ENCODE measurements around the gene PGAP6.

The PGAP6 gene, protein sequence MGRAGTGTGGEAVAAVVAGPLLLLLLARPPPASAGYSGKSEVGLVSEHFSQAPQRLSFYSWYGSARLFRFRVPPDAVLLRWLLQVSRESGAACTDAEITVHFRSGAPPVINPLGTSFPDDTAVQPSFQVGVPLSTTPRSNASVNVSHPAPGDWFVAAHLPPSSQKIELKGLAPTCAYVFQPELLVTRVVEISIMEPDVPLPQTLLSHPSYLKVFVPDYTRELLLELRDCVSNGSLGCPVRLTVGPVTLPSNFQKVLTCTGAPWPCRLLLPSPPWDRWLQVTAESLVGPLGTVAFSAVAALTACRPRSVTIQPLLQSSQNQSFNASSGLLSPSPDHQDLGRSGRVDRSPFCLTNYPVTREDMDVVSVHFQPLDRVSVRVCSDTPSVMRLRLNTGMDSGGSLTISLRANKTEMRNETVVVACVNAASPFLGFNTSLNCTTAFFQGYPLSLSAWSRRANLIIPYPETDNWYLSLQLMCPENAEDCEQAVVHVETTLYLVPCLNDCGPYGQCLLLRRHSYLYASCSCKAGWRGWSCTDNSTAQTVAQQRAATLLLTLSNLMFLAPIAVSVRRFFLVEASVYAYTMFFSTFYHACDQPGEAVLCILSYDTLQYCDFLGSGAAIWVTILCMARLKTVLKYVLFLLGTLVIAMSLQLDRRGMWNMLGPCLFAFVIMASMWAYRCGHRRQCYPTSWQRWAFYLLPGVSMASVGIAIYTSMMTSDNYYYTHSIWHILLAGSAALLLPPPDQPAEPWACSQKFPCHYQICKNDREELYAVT

DNA sequence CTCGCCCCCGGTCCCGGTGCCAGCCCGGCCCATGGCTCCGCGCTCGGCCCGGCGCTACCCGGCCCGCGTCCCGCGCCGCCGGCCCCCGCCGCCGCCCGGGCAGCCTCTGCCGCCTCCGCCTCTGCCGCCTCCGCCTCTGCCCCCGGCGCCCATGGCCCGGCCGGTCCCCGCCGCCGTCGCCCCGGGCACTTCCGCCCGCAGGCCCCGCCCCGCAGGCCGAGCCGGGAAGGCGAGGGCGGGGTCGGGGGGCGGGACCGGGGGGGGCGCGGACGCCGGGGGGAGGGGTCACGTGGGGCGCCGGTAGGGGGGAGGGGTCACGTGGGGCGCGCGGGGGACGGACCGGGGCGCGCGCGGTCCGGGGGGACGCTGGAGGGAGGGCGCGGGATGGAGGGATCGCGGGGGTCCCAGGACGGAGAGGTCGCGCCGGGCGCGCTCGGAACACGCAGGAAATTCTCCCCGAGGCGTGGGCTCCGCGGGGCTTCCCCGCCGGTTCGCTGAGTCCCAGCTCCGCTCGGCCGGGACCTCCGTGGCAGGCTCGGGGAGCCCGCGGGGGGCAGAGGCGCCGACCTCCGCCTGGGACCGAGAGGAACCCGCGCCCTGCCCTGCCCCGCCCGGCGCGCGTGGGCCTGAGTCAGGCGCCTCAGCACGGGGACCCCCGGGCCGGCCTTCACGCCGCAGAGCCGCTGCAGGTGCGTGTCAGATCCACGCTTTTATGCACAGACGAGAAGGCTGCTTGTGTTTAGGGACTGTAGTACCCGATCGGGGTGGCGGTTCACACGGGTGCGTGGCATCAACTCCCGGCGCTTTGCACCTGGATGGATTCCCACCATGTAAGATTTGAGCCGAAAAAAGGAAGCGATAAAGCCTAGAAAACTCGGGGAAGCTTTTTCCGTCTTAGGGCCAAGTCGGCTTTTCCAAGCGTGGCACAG lies at the start of gene PGAP6:
TSS of gene PGAP6 (minus strand) at position 190 of the 929 bp plus-strand sequence. CDS start at position 33, 157 bp downstream.
- TF ChIP-seq Cebpa-rat (IDR thresholded peaks at IDR 0.05): no peak
- peak within 1 kb of the TSS; percentile 100 for H3K4me2 ChIP-seq
- no peaks in the 10 kb centered on the region; the same call in 1 of the 2 replicates for H3K27me3 ChIP-seq
- H3K4me1 ChIP-seq: peaks cover 56% of the 10 kb centered on the region
- H3K4me3 ChIP-seq: peak within 1 kb of the TSS; percentile 89
- H3K36me3 ChIP-seq: peaks cover 8% of the 10 kb centered on the region
- peak within 1 kb of the TSS; percentile 85 for H3K9ac ChIP-seq
- H4K20me1 ChIP-seq: peaks cover 29% of the 10 kb centered on the region
- H3K27ac ChIP-seq: peak within 1 kb of the TSS; percentile 89
- no peaks in the 10 kb centered on the region for H3K9me3 ChIP-seq

DNA sequence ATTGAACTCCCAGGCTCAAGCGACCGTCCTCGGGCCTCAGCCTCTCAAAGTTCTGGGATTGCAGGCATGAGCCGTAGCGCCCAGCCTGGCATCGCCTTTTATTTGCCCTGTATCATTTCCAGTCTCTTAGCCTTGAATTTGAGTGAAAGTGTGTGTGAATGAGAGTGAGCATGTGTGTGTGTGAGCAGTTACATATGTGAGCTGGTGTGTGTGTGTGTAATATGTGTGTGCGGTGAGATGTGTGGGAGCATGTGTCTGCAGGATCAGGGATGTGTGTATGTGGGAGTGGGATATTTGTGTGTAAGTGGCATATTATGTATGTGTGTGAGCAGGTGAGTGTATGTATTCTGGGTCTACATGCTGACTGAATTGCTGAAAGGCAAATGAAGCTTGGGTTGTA lies 49.1 kb upstream of the PGAP6 start:
- peaks cover 66% of the 10 kb centered on the region for H3K36me3 ChIP-seq
- no peak for TF ChIP-seq Cebpa-rat (IDR thresholded peaks at IDR 0.05)
- no peak overlapping the region for H3K9ac ChIP-seq
- no peak overlapping the region for H3K4me2 ChIP-seq
- peaks cover 99% of the 10 kb centered on the region for H4K20me1 ChIP-seq
- no peaks in the 10 kb centered on the region for H3K9me3 ChIP-seq
- no peak overlapping the region for H3K27ac ChIP-seq
- peaks cover 44% of the 10 kb centered on the region for H3K4me1 ChIP-seq
- no peak overlapping the region for H3K4me3 ChIP-seq
- no peaks in the 10 kb centered on the region for H3K27me3 ChIP-seq

DNA sequence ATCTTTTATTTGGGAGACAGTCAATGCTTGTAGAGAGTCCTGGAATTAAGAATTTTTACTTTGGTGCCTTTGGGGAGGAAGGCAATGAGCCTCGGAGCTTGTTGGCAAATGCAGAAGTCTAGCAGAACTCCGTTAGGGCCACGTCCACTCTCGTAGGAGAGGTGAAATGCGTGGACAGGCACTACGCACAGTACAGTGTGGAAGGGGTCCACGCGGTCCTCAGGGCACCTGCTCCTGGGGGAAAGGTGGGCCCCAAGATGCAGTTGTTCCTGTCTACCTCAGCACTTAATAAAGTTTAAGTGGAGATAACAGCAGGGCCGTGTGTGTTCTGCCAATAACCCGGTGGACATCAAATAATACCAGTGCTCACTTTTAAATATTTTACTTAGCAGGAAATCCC lies 45.5 kb upstream of the PGAP6 start:
- peak overlapping the region; percentile 99 for H3K4me2 ChIP-seq
- peaks cover 56% of the 10 kb centered on the region for H3K4me1 ChIP-seq
- peak overlapping the region; percentile 94 for H3K9ac ChIP-seq
- H3K27me3 ChIP-seq: peaks cover 20% of the 10 kb centered on the region
- no peaks in the 10 kb centered on the region for H3K9me3 ChIP-seq
- peak overlapping the region; percentile 99 for H3K4me3 ChIP-seq
- peaks cover 65% of the 10 kb centered on the region for H4K20me1 ChIP-seq
- peak overlapping the region; percentile 90 for H3K27ac ChIP-seq
- no peak for TF ChIP-seq Cebpa-rat (IDR thresholded peaks at IDR 0.05)
- peaks cover 37% of the 10 kb centered on the region for H3K36me3 ChIP-seq

DNA sequence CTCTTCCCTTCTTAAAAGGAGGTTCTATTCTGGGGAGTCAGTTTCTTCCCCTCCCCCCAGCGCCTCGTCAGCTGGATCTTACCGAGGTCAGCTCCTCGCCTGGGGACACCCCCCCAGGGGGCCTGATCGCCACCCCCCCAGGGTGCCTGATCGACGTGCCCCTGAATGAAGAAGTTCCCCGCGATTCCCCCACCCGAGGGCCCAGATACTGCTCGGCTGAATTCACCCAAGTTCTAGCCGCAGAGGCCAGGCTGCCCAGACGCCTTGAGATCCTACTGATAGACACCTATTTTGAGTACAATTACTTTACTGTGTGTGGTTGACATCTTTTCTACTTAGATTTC lies 45.1 kb upstream of the PGAP6 start:
- Histone ChIP-seq H3K9ac (peak overlapping the region; percentile 94), H3K27me3 (peaks cover 20% of the 10 kb centered on the region), H4K20me1 (peaks cover 62% of the 10 kb centered on the region), H3K9me3 (no peaks in the 10 kb centered on the region), H3K4me1 (peaks cover 56% of the 10 kb centered on the region), H3K4me3 (peak overlapping the region; percentile 99), H3K4me2 (peak overlapping the region; percentile 99), H3K27ac (peak overlapping the region; percentile 90), H3K36me3 (peaks cover 34% of the 10 kb centered on the region)
- no peak for TF ChIP-seq Cebpa-rat (IDR thresholded peaks at IDR 0.05)

DNA sequence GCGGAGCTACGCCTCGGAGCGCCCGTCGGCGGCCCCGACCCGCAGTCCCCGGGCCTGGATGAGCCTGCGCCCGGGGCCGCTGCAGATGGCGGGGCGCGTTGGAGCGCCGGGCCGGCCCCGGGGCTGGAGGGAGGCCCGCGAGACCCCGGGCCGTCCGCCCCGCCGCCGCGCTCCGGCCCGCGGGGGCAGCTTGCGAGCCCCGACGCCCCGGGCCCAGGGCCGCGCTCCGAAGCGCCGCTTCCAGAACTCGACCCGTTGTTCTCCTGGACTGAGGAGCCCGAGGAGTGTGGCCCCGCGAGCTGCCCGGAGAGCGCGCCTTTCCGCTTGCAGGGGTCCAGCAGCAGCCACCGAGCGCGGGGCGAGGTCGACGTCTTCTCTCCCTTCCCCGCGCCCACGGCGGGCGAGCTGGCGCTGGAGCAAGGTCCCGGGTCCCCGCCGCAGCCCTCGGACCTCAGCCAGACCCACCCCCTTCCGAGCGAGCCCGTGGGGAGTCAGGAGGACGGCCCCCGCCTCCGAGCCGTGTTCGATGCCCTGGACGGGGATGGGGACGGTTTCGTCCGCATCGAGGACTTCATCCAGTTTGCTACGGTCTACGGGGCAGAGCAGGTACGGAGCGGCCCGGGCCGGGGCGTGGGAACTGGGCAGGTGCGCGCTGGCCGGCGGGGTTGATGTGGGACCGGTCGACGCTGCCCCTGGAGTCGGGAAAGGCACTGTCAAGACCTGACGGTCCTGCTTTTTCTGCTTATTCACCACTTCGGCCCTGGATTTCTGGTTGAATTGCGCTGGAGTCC lies 44.5 kb upstream of the PGAP6 start:
- Histone ChIP-seq H3K4me1 (peaks cover 56% of the 10 kb centered on the region), H3K4me3 (peak overlapping the region; percentile 99), H4K20me1 (peaks cover 56% of the 10 kb centered on the region), H3K27me3 (peaks cover 20% of the 10 kb centered on the region), H3K9ac (peak overlapping the region; percentile 94), H3K27ac (peak overlapping the region; percentile 90), H3K4me2 (peak overlapping the region; percentile 99), H3K9me3 (no peaks in the 10 kb centered on the region), H3K36me3 (peaks cover 28% of the 10 kb centered on the region)
- no peak for TF ChIP-seq Cebpa-rat (IDR thresholded peaks at IDR 0.05)

DNA sequence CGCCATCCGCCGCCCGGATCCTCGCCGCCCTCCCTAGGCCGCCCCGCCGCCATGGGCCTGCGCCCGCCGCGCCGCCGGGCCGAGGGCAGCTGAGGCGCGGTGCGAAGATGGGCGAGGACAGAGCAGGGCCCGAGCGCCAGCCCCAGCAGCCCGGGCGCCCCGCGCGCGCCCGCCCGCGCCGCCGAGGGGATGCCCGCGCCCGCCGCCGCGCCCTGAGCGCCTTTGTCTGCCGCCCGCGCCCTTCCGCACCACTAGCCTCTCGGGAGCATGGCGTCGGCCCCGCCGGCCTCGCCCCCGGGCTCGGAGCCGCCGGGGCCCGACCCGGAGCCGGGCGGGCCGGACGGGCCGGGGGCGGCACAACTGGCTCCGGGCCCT lies 43.9 kb upstream of the PGAP6 start:
- Histone ChIP-seq H3K36me3 (peaks cover 23% of the 10 kb centered on the region), H3K9ac (peak overlapping the region; percentile 94), H3K4me3 (peak overlapping the region; percentile 99), H3K27me3 (peaks cover 20% of the 10 kb centered on the region), H3K9me3 (no peaks in the 10 kb centered on the region), H3K4me2 (peak overlapping the region; percentile 99), H3K4me1 (peaks cover 51% of the 10 kb centered on the region), H3K27ac (peak overlapping the region; percentile 90), H4K20me1 (peaks cover 51% of the 10 kb centered on the region)
- TF ChIP-seq Cebpa-rat (IDR thresholded peaks at IDR 0.05): no peak

DNA sequence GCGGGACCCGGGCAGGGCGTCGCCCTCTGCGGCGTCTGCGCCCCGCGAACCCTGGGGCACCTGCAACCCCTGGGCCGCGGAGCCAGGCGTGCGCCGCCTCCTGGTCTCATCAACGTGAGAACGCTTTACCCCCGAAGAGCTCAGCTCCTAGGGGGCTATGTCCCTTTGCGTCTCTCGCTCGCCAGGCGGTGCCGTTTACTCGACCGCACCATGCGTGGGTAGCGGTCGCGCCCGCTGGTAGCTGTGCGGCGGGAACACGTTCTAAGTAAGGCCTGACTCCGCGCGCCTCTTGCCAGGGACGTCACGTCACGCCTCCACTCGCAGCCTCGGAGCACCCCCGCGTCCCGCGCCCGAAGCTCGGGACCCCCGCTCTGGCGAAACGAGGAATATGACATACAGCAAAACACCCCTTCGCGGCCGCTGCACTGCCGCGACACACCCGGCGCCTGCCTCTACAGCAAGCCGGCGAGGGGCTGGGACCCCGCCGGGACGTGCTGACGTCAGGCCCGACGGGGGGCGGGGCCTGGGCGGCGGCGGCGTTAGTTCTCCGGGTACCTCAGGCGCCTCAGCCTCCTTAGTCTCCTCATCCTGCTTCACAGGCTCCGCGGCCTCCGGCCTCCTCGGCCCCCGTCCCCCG lies 43.4 kb upstream of the PGAP6 start, which contains the start of gene RAB11FIP3:
TSS of gene RAB11FIP3 (plus strand) at position 568 of the 637 bp plus-strand sequence. CDS start 358 bp downstream, outside the sequence.
- H3K9ac ChIP-seq: peak within 1 kb of the TSS; percentile 94
- H3K9me3 ChIP-seq: no peaks in the 10 kb centered on the region
- TF ChIP-seq Cebpa-rat (IDR thresholded peaks at IDR 0.05): no peak
- peak within 1 kb of the TSS; percentile 90 for H3K27ac ChIP-seq
- peaks cover 47% of the 10 kb centered on the region for H3K4me1 ChIP-seq
- peaks cover 18% of the 10 kb centered on the region; the same call in 1 of the 2 replicates for H3K36me3 ChIP-seq
- H3K27me3 ChIP-seq: peaks cover 20% of the 10 kb centered on the region
- peak within 1 kb of the TSS; percentile 99 for H3K4me3 ChIP-seq
- H3K4me2 ChIP-seq: peak within 1 kb of the TSS; percentile 99
- H4K20me1 ChIP-seq: peaks cover 45% of the 10 kb centered on the region

DNA sequence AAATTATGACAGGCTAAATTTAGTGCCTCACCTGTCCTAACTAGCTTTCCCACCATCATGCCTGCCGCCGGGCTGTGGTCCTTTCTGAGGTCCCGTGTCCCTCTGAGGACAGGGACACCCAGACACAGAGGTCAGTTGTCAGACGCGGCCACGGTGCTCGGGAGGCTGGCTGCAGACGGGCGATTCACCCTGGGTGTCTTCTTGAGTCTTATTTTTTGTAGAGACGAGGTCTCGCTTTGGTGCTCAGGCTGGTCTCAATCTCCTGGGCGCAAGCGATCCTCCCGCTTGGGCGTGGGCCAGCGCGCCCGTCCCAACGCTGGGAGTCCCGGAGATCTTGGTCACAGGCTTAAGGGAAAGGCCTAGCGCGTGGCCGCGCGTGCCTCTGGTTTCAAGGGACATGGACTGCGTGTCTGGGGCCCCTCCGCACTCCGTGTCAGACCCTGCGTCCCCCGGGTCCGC lies 42.9 kb upstream of the PGAP6 start:
- H3K27ac ChIP-seq: peak overlapping the region; percentile 90
- no peak for TF ChIP-seq Cebpa-rat (IDR thresholded peaks at IDR 0.05)
- H3K9ac ChIP-seq: peak overlapping the region; percentile 94
- peak overlapping the region; percentile 99 for H3K4me3 ChIP-seq
- peaks cover 40% of the 10 kb centered on the region for H4K20me1 ChIP-seq
- peaks cover 15% of the 10 kb centered on the region; the same call in 1 of the 2 replicates for H3K36me3 ChIP-seq
- no peaks in the 10 kb centered on the region for H3K9me3 ChIP-seq
- H3K27me3 ChIP-seq: peaks cover 20% of the 10 kb centered on the region
- H3K4me2 ChIP-seq: peak overlapping the region; percentile 99
- peaks cover 43% of the 10 kb centered on the region for H3K4me1 ChIP-seq

Data from BLaER1 (cell line).